ENCODE measurements around the gene RDX.
"Not testable (repeated sequence)": the region's sequence is repeated elsewhere in the genome, so short reads cannot be mapped to it uniquely, and the experiment has no call there.

The RDX gene

DNA sequence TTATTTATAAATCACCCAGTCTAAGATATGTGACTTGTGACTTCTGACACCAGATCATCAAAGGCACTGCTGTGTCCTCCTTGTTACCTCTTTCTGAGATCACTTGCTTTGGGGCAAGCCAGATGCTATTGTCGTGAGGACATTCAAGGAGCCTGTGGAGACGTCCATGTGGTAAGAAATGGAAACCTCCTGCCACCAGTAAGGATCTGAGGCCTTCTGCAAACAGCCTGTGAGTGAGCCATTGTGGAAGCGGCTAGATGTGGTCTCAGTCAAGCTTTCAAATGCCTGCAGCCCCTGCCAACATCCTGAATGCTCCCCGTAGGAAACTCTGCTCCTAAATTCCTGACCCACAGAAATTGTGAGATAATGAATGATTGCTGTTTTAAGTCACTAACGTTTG, 11.7 kb upstream of the RDX start:
- no peaks in the 10 kb centered on the region for H3K27me3 ChIP-seq (ENCODE audit: low read length)
- no peaks in the 10 kb centered on the region for H3F3A ChIP-seq (ENCODE audit: insufficient read depth)
- no peak overlapping the region for H3K4me2 ChIP-seq (ENCODE audit: low read depth, low read length, poor library complexity, severe bottlenecking)
- no peak overlapping the region for H3K27ac ChIP-seq (ENCODE audit: low read depth, low read length)
- H2AFZ ChIP-seq (ENCODE audit: low read depth, low read length, severe bottlenecking): no peak overlapping the region
- H3K9me3 ChIP-seq (ENCODE audit: insufficient read depth, low read length): no peaks in the 10 kb centered on the region
- H3K9me2 ChIP-seq (replicated peaks; ENCODE audit: insufficient read depth, low read length): no peaks in the 10 kb centered on the region
- H3K36me3 ChIP-seq (ENCODE audit: low read length): no peaks in the 10 kb centered on the region
- no peak overlapping the region for H3K4me3 ChIP-seq (ENCODE audit: insufficient read depth, low read length, poor library complexity, severe bottlenecking)
- H3K9ac ChIP-seq (ENCODE audit: low read length): no peak overlapping the region
- H3K79me2 ChIP-seq (ENCODE audit: insufficient read depth, low read length): no peaks in the 10 kb centered on the region
- no peak for TF ChIP-seq EZH2phosphoT487 (conservative IDR thresholded peaks at IDR 0.05; ENCODE audit: low read length)
- no peaks in the 10 kb centered on the region for H4K20me1 ChIP-seq (ENCODE audit: low read depth, low read length)

DNA sequence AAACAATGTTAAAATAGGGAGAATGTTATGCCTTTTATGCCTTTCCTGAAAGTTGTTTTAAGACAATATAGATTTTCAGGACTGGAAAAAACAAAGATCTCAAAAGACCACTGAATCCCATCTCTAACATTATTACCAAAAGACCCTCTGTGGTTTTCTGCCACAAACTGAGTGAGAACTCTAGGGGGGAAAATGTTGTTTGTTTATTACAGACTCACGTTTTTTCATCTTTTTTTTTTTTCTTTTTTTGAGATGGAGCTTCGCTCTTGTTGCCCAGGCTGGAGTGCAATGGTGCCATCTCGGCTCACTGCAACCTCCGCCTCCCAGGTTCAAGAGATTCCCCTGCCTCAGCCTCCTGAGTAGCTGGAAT, 9.6 kb upstream of the RDX start:
- not testable (repeated sequence) for H3F3A ChIP-seq (ENCODE audit: insufficient read depth); H3K79me2 ChIP-seq (ENCODE audit: insufficient read depth, low read length); H4K20me1 ChIP-seq (ENCODE audit: low read depth, low read length); H3K9me3 ChIP-seq (ENCODE audit: insufficient read depth, low read length); H3K9ac ChIP-seq (ENCODE audit: low read length); H3K4me3 ChIP-seq (ENCODE audit: insufficient read depth, low read length, poor library complexity, severe bottlenecking); H3K4me2 ChIP-seq (ENCODE audit: low read depth, low read length, poor library complexity, severe bottlenecking); H3K27me3 ChIP-seq (ENCODE audit: low read length); H3K27ac ChIP-seq (ENCODE audit: low read depth, low read length); H2AFZ ChIP-seq (ENCODE audit: low read depth, low read length, severe bottlenecking); H3K9me2 ChIP-seq (replicated peaks; ENCODE audit: insufficient read depth, low read length); H3K36me3 ChIP-seq (ENCODE audit: low read length)

DNA sequence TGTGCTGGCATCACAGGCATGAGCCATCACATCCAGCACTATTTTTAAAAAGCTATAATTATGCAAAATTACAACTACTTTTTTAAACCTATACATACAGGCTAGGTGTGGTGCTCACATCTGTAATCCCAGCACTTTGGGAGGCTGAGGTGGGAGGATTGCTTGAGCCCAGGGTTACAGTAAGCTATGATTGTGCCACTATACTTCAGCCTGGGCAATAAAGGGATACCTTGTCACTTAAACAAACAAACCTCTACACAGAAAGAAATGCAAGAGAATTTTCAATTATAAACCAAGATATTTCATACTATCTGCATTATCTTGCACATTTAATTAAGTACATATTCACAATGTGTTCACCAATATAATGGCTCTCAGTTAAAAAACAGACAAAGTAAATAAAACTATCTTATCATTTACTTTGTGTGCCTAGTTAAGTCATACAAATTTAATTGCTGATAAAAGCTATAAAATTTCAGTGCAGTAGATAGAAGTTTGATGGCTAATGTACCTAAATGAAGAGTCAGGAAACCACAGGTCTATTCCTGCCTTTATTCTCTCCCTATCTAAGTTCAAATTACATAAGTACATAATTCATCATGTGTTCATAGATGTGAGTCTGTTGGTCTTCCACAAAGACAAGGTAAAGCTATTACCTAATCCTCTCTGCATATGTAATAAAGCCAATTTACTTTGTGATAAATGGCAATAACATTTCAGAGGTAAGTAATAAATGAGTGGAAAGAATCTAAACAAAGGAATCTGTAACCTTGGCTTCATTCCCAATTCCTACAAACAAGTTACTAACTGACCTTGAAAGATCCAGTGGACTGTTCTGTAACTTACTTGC, 9.0 kb upstream of the RDX start:
- no peaks in the 10 kb centered on the region for H3K79me2 ChIP-seq (ENCODE audit: insufficient read depth, low read length)
- H3K9me2 ChIP-seq (replicated peaks; ENCODE audit: insufficient read depth, low read length): no peaks in the 10 kb centered on the region
- no peak overlapping the region for H2AFZ ChIP-seq (ENCODE audit: low read depth, low read length, severe bottlenecking)
- H3K9me3 ChIP-seq (ENCODE audit: insufficient read depth, low read length): no peaks in the 10 kb centered on the region
- no peaks in the 10 kb centered on the region for H4K20me1 ChIP-seq (ENCODE audit: low read depth, low read length)
- no peaks in the 10 kb centered on the region for H3F3A ChIP-seq (ENCODE audit: insufficient read depth)
- TF ChIP-seq, protein P1, sequence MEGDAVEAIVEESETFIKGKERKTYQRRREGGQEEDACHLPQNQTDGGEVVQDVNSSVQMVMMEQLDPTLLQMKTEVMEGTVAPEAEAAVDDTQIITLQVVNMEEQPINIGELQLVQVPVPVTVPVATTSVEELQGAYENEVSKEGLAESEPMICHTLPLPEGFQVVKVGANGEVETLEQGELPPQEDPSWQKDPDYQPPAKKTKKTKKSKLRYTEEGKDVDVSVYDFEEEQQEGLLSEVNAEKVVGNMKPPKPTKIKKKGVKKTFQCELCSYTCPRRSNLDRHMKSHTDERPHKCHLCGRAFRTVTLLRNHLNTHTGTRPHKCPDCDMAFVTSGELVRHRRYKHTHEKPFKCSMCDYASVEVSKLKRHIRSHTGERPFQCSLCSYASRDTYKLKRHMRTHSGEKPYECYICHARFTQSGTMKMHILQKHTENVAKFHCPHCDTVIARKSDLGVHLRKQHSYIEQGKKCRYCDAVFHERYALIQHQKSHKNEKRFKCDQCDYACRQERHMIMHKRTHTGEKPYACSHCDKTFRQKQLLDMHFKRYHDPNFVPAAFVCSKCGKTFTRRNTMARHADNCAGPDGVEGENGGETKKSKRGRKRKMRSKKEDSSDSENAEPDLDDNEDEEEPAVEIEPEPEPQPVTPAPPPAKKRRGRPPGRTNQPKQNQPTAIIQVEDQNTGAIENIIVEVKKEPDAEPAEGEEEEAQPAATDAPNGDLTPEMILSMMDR (IDR thresholded peaks at IDR 0.05; ENCODE audit: insufficient read depth, low read length, poor library complexity, severe bottlenecking): no peak
- no peak for TF ChIP-seq EZH2phosphoT487 (conservative IDR thresholded peaks at IDR 0.05; ENCODE audit: low read length)
- H3K27me3 ChIP-seq (ENCODE audit: low read length): no peaks in the 10 kb centered on the region
- no peak overlapping the region for H3K4me2 ChIP-seq (ENCODE audit: low read depth, low read length, poor library complexity, severe bottlenecking)
- H3K4me3 ChIP-seq (ENCODE audit: insufficient read depth, low read length, poor library complexity, severe bottlenecking): no peak overlapping the region
- no peaks in the 10 kb centered on the region for H3K36me3 ChIP-seq (ENCODE audit: low read length)
- H3K9ac ChIP-seq (ENCODE audit: low read length): no peak overlapping the region
- H3K27ac ChIP-seq (ENCODE audit: low read depth, low read length): no peak overlapping the region

DNA sequence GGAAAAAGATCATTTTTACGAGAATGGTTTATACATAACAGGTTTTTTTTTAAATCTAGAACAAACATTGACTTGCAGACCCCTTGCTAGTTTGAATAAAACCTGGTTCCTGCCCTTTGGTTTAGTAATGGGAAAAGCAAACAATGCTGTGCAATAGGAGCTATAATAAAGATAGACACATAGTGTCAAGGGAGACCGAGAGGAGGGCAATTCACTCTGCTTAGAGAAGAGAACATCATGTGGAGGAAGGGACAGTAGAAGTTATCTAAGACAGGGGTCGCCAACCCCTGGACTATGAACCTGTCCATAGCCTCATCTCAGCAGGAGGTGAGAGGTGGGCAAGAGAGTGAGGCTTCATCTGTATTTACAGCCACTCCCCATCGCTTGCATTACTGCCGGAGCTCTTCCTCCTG, 7.0 kb upstream of the RDX start:
- Histone ChIP-seq H3K27me3 (ENCODE audit: low read length) (no peaks in the 10 kb centered on the region), H3K4me3 (ENCODE audit: insufficient read depth, low read length, poor library complexity, severe bottlenecking) (no peak overlapping the region), H3K27ac (ENCODE audit: low read depth, low read length) (no peak overlapping the region), H2AFZ (ENCODE audit: low read depth, low read length, severe bottlenecking) (no peak overlapping the region), H3K9me2 (replicated peaks; ENCODE audit: insufficient read depth, low read length) (no peaks in the 10 kb centered on the region), H4K20me1 (ENCODE audit: low read depth, low read length) (no peaks in the 10 kb centered on the region), H3K4me2 (ENCODE audit: low read depth, low read length, poor library complexity, severe bottlenecking) (no peak overlapping the region), H3F3A (ENCODE audit: insufficient read depth) (no peaks in the 10 kb centered on the region), H3K36me3 (ENCODE audit: low read length) (no peaks in the 10 kb centered on the region), H3K9me3 (ENCODE audit: insufficient read depth, low read length) (no peaks in the 10 kb centered on the region), H3K9ac (ENCODE audit: low read length) (no peak overlapping the region), H3K79me2 (ENCODE audit: insufficient read depth, low read length) (no peaks in the 10 kb centered on the region)
- TF ChIP-seq, protein P1 (IDR thresholded peaks at IDR 0.05; ENCODE audit: insufficient read depth, low read length, poor library complexity, severe bottlenecking): no peak
- no peak for TF ChIP-seq EZH2phosphoT487 (conservative IDR thresholded peaks at IDR 0.05; ENCODE audit: low read length)

Data from SU-DHL-6 (cell line).